NCI-H2081 (cell line): ENCODE data around the gene BCL2.

Source experiments
- DNase-seq, 2 experiments: peaks; one replicate each; lab custom pipeline; 2025; lab: John Stamatoyannopoulos, UW

The BCL2 gene

GRCh38 chr18:63309422-63309821 is 10.1 kb downstream of the BCL2 start:
- DNase-seq = no peak

DNA sequence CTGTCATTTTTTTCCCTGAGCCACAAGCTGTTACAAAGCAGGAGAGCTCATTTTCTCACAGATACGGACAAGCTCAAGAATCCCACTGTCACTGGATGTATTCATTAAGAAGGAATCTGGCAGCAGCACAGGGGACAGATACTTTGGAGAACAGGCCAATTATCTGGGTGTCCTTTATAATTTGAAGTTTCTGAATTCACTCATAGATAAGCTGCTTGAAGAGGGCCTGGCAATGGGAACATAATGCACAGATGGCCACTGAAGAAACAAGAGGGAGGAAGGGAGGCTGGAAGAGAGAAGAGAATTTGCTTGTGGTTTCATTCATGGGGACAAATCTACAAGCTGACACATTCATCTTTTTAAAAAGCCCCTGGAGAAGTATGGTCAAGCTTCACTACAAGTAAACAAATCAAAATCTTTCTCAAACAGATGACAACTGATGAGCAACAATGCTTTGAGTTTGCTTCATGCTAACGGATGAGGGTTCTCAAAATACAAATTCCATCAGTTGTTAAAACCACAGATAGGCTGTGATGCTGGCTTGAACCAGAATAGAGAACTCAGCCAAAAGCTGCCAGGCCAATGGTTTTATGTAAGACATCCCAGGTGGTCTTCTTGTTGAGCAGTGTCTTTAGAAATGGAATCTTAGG is 11.9 kb downstream of the BCL2 start:
- DNase-seq = no peak

- no peak for DNase-seq
Observed at GRCh38 chr18:63306819-63307550, 12.6 kb downstream of the BCL2 start.

GRCh38 chr18:63306249-63306648 is 13.3 kb downstream of the BCL2 start:
- DNase-seq = no peak

- DNase-seq = no peak
Observed at GRCh38 chr18:63303547-63303946, 16.0 kb downstream of the BCL2 start.

- no peak for DNase-seq
Observed at GRCh38 chr18:63302636-63303405, 16.7 kb downstream of the BCL2 start.

GRCh38 chr18:63302220-63302619 is 17.3 kb downstream of the BCL2 start:
- DNase-seq = no peak

DNA sequence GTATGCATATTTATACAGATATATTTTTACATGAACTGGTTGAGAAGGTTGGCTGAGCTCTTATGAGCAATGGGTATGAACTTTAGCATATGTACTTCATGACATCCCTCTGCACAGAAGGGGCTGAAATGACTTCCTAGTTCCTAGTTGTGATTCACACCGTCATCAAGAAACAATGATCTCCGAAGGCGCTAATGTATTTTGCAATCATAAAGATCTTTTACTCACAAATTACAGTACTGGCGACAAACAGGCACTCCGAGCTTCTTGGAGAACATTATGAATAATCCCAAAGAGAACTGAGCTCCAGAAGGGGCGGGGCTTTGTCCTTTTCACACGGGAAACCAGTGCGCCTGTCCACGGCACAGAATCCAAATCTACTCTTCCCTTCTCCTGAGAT is 18.1 kb downstream of the BCL2 start:
- no peak for DNase-seq

- DNase-seq = no peak
Observed at GRCh38 chr18:63299837-63300745, 19.5 kb downstream of the BCL2 start.

- DNase-seq = no peak
Observed at GRCh38 chr18:63298400-63299365, 20.9 kb downstream of the BCL2 start.

- no peak for DNase-seq
Observed at GRCh38 chr18:63297687-63298399, 21.7 kb downstream of the BCL2 start.

- no peak for DNase-seq
Observed at GRCh38 chr18:63293935-63294334, 25.6 kb downstream of the BCL2 start.

GRCh38 chr18:63292831-63293683 is 26.5 kb downstream of the BCL2 start:
- DNase-seq = no peak

- DNase-seq = no peak
Observed at GRCh38 chr18:63291278-63291677, 28.3 kb downstream of the BCL2 start.

DNA sequence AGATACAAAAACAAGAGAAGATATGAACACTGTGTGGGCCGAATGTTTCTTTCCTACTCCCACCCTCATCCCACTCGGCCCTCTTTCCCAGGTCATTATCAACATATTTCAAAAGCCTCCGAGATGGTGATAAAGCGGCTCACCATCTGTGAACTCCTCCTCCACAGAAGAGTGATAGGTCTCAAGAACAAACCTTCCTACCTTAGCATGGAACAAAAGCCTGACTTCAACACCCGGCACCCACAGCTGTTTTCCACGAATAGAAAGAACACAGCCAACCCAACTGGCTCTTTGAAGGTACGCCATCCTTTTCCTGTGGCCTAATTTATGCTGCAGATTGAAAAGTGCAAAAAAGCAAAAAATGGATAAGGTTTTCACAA is 28.8 kb downstream of the BCL2 start:
- no peak for DNase-seq

- DNase-seq = no peak
Observed at GRCh38 chr18:63290166-63290820, 29.3 kb downstream of the BCL2 start.

GRCh38 chr18:63288311-63288710 is 31.3 kb downstream of the BCL2 start:
- DNase-seq = no peak

- no peak for DNase-seq
Observed at GRCh38 chr18:63287691-63288220, 31.8 kb downstream of the BCL2 start.
